Activated CD4-positive, alpha-beta T cell treated with anti-CD3 and anti-CD28 coated beads for 48 hours (primary cell): ENCODE results near the gene LPP.

ENCODE experiments used
- DNase-seq: peaks from one replicate; pipeline ENCODE4 v3.0.0-alpha.2; 2020

Gene LPP

DNA sequence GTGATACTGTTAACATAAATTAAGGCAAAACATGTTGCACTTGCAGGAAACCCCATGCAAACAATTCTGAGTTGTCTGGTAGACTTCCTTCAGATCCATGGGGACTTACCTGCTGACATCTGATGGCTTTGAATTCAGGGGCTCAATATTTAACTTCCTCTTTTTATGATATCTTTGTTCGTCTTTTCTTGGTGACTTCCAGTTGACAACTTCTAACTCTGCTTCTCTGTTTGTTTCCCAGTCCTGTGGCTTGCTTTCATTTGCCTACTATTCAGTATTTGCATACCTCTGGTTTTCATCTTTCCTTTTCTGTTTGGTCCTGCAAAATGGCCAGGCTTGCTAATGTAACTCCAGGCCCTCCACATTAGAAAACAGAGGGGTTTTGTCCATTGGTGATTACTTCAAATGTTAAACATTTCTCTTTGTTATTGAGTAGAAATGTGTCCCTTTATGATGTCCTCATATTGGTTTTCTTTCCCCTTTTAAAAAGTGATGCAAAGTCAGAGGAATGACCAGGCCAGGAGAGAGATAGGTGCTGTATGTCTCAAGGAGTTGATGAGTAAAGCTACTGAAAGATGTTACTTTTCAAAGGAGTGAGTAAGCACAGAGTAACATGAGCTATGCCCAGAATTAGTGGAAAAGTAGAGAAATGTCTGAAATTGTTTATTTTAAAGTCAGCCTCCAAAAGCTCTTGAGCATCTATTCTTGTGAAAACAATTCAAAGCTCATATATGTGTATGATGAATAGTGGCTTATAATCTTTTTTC lies 335.9 kb downstream of the LPP start:
- no peak for DNase-seq

DNA sequence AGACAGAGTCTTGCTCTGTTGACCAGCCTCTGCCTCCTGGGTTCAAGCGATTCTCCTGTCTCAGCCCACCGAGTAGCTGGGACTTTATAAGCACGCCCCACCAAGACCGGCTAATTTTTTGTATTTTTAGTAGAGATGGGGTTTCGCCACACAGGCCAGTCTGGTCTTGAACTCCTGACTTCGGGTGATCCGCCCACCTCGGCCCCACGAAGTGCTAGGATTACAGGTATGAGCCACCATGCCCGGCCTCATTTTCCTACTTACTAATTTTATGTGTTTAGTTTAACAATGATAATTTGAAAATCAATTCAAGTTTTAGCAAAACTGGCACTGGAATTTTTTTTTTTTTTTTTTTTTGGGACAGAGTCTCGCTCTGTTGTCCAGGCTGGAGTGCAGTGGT lies 336.5 kb downstream of the LPP start:
- no peak for DNase-seq

DNA sequence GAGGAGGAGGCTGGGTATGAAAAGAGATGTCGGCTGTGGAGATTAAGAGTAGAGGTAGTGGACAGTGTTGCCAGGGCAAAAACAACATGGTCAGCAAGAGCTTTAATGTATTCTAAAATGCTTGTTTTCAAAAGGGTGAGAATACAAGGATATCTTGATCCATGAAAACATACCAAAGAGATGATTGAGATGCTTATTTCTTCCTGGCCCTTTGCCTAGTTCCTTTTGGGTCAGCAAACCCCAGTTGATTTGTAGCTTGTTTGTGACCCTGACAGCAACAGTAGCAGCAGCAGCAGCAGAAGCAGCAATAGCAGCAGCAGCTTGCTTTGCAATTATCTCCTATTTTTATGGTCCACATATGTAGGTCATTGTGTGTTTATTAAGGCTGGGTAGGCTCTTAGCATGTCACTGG lies 337.3 kb downstream of the LPP start:
- no peak for DNase-seq

DNA sequence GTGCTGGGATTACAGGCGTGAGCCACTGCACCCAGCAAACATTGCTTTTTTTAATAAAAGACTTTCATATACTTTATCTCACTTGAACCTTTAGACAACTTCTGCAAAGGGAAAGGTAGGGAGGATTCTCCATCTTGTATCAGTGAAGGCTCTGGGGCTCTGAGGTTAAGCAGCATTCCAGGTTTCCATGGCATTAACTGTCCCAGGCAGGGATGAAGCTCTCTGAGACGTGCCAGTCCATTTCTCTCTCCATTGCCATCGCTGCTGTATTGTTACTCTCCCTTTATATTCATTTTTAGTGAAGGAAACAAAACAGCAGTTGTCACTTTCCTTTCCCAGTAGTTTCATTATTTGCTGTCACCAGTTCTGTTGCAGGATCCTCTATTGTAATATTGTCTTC lies 342.4 kb downstream of the LPP start:
- no peak for DNase-seq

DNA sequence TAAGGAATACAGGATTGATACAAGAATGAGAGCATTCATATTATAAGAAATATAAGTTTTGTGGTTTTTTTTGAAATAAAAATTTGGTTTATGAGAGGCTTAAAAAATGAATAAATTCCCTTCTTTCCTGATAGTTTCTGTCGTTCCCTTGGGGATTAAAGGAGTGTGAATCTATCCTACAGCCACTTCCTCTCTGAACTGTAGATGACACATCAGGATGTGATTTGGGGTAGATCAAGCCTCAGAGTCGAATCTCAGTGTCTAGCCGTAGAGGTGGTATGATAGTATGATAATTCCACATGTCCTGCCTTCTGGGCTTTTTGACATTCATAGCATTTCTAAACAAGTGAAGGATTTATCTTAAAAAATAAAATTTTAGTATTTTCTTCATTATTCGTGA lies 343.1 kb downstream of the LPP start:
- DNase-seq: no peak

DNA sequence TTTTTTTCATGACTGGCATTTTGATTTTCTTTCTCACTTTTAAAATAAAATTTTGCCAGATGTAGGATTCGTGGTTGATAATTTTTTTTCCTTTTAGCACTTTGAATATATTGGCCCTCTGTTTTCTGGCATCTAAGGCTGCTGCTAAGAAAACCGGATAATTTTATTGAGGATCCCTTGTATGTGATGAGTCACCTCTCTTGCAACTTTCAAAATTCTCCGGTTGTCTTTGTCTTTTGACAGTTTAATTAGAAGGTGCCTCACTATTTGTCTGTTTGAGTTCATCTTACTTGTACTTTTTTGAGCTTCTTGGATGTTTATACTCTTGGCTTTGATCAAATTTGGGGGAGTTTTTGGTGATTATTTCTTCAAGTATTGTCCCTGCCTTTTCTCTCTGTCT lies 349.7 kb downstream of the LPP start:
- no peak for DNase-seq

DNA sequence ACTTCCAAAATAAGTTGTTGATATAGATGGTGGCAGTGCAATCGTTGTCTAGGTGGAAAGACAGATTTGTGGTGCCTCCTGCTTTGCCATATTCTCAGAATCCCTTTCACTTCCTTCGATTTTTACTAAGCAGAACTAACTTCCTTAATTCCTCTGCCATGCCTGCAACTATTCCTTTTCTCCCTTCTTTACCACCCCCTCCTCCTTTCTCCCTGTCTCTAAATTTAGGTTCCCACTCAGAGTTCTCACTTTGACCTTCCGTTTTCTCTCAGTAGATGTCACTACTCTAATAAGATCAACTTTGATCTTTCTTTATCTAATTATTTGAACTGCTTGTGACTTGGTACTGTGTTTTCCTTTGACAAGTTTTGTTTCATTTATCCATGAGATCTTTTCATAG lies 351.2 kb downstream of the LPP start:
- no peak for DNase-seq

DNA sequence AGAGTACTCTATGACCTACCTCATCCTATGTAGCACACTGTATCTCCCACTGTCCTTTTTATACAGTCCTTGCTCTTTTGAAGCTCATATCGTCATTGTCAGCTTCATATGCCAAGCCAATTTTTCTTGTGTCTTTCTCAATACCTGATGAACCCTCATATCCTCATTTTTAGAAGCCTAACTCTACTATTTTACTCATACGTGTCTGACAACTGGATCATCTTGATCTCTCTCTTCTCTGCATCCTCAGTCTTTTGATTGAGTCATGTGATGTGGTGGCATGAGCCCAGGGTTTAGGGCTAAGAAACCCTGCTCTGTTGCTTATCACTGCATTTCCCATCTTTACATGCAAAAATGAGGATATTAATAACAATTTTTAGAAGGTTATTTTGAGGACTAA lies 352.0 kb downstream of the LPP start:
- DNase-seq: no peak

DNA sequence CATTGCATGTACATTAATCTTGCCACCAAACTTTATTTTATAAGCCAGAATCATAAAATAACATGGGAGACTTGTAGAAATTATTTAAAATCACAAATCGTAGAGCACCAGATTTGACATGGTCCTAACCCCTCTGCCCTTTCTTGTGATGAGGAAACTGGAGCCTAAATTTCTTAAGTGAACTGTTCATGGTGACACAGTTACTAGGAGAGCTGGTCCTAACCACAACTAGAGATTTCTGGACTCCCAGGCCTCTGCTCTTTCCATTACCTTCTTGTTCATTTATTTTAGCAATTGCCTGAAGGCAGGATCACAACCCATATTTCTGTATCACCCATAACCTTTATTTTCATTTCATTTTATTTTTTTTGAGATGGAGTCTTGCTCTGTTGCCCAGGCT lies 352.5 kb downstream of the LPP start:
- no peak for DNase-seq

DNA sequence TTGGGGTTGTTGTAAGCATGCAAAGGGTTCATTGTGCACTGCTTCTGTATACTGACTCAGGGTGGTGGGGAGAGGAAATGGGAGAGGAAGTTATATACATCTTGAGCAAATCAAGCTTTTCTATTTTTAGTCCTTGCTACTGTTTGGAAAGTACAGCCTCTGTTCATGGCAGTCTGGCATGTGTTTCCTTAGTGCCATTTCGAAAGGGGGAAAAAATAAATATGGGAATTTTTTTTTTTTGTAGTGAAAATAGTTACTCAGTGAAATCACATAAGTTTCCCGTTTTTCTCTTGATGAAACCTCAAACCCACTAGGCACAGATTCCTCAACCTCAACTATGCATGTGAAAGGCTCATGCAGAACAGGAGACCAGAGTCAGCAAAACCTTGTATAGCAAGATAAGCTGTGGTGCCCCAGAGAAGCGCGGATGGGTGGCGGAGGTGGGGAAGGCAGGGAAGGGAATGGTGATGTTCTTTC lies 353.3 kb downstream of the LPP start:
- no peak for DNase-seq

DNA sequence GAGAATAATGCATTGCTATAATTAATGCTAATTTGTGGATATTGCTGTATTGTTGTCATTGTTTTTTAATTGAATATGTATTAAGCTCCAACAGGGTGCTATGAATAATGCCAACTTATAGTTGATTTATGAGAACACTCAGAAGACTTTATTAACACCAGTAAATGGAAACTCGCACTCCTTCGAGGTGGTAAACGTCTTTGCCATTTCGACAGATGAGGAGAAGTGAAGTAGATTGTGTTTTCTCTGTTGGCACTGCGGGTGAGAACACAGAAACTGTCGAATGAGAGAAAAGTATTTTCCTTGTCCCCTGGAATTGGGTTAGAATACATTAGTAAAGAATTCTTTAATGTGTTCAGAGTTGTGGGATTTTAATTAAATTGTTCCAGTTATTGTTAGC lies 354.5 kb downstream of the LPP start:
- DNase-seq: no peak

DNA sequence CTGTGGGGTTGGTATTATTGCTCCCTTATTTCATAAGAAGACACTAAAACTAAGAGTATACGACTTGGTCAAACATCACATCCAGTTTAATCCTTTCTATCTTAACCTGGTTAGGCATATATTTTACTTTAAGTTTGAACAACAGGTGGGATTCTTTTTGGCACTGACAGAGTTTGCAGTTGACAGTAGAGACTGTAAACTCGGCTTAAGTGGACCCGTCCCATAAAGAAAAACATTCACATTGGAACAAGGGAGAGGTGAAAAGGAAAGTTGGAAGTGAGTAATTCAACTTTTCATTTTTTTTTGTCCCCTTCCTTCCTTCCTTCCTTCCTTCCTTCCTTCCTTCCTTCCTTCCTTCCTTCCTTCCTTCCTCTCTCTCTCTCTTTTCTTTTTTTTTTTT lies 355.4 kb downstream of the LPP start:
- no peak for DNase-seq

DNA sequence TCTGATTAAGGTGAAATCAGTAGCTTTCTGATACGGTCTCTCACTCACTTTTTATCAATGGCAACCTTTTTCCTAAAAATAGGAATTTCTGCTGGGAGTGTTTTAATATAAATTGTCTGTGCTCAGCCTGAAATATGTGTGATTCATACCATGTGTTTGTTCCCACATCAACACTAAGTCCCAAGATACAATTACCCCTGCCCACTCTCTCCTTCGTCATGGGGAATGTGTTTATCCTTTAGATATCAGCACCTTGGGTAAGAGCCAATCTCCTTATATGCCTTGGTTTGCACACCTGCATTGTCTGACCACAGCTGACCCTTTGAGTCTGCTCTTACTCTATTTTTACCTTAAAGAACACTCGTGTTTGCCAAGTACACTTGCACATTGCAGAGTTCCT lies 356.4 kb downstream of the LPP start:
- no peak for DNase-seq

DNA sequence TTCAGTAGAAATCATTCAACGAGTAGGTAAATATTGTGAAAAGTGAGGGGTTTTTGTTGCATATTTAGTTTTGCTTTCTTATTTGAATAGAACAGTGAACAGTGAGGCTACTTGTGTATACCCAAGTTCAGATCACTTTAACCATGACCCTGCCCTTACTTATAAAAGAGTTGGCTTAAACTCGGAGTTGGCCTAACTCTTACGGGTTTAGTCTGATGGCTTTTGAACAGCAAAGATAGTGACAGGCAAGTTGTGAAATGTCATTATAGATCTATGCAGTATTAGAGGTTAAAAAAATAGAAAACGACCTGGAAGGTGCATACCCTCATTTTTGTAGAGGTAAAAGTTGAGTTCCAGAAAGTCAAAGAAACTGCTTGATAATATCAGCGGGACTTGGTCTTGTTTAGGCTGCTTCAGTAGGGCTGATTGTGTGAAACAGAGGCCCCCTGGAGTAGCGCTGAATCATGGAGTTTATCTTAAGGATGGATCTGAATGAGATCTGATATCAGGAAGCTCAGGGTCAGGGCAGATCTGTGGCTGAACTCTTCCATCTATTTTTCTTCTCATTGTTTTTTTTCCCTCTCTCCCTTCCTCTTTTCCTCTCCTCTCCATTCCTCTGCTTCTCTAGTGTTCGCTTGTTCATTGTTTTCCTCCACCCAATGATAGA lies 359.8 kb downstream of the LPP start:
- no peak for DNase-seq

DNA sequence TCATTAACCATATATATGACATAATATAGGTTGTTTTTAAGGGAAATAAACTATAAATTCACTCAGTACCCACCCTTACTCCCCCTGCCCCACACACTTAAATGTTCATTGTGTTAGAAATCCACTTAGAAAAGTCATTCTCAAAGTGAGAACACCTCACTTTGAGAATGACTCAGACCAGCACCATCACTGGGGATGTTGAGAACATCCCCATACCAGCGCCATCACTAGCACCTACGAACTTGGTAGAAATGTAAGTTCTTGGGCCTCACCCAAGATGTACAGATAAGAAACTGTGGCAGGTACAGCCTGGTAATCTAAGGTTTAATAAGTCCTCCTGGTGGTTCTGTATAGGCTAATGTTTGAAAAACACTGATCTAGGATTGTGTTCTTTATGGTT lies 362.6 kb downstream of the LPP start:
- DNase-seq: peak; percentile 36

DNA sequence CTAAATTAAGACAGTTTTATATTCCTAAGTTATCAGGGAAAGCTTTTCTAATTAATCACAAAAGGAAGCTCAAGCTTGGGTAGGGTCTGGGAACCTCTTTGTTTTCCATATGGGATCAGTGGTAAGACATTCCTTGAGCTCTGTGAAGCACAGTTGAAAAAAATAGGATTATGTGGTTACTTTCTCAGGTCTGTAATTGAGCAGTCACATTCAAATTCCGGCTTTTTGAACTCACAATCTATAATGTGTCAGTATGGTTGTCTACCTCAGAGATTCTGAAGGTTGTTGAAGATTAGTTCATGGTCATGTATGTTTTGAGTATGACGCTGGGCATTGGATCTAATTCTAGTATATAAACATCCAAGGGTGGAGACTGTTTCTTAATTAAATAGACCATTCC lies 364.5 kb downstream of the LPP start:
- no peak for DNase-seq

DNA sequence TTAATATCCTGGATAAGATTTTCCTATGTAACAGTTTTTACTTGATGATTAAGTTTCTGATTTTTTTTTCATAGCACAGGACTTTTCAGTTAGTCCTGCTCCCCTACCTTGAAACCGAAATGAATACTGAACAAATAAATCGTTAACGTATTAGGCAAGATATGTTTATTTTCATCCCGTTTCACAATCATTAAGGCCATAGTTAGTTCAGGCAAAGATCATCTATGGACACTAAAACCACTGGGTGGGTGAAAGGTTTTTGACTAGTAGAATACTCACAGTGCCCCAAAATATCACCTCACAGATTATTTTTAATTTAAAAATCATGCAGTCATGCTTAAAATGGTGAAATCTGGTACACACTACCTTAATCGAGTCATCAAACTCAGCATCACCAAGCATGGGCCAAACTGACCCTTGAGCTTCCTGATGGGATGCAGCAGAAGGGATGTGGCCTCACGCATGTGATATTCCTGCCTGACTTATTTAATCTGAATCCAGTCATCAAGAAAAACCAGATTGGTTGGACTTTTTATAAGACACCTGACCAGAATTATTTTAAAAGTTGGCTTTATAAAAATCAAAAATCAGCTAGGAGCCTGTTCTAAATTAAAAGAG lies 365.0 kb downstream of the LPP start:
- no peak for DNase-seq

DNA sequence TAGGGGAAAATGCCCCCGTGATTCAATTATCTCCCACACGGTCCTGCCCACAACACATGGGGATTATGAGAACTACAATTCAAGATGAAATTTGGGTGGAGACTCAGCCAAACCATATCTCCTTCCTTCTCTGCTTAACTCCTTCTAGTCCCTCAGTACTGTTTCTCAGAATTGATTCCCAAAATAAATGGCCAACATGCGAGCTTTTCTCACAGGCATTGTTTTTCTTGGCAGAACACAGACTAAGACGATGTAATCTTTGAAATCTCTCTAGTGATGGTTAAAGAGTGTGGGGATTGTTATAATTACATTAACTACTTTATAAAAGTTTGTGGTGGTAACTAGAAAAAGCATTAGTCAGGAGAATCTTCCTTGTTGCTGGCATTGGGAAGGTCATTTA lies 366.5 kb downstream of the LPP start:
- no peak for DNase-seq

DNA sequence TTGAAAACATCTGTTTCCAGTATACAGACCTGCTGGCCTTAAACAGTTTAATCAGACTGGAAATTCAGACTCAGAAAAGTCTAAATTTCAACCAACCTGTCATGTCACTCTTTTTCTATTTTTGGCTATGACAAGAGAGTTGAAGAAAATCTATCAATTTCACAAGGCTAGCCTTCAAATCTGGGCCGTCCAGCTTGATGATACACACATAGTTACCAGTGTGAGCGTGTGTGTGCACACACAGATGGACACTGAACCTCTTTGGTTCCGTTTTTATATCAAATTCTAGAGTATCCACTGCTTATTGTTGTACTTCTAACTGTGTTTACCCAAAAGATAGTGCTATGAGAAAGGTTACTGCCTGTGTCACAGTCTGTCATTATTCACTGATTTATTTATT lies 368.2 kb downstream of the LPP start:
- no peak for DNase-seq

DNA sequence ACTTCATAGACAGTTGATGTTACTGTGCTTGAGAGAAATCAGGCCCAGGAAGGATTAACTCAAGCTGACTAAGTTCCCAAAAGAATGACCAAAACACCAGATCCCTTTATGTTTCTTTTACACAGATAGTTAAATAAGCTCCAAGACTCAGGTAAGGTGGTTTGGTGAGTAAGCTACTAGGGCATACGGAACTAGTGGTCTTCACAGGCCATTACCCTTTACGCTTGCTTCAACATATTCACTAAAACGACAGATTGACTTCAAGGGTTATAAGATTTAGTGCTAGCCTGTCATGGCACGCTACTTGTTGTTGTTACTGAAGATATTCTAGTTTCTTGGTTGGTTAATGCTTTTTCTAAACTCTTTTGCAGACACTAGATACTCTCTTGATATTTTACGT lies 369.3 kb downstream of the LPP start:
- DNase-seq: no peak

DNA sequence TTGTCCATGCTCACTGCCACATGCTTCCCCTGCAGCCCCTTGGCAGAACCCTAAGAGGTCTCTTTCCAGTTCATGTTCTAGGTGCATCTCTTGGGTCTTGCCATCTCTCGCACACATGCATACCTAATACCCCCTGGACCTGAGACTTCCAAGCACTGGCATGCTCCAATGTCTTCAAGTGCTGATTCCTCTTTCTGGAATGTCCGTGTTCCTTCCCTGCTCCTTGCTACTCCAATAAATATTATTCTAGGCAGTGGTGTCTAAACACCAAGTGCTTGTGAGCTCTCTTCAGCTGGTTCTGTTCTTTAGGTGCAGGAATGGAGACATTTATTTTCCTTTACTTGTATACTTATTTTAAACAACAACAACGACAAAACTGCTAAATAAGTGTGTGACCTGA lies 370.1 kb downstream of the LPP start:
- DNase-seq: no peak

DNA sequence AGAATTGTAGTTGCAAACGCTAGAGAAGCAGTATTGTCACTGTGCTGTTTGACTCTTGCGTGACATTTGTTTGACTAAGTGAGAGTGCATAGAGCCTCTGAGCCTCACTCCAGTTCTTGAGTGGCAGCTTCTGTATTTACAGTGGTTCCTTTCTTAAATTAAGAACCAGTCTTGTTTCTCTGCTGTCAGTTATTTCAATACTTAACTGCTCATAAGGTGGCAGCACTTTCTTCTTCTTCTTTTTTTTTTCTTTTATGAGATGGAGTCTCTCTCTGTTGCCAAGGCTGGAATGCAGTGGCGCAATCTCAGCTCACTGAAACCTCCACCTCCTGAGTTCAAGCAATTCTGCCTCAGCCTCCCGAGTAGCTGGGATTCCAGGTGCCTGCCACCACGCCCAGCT lies 372.1 kb downstream of the LPP start:
- DNase-seq: no peak

DNA sequence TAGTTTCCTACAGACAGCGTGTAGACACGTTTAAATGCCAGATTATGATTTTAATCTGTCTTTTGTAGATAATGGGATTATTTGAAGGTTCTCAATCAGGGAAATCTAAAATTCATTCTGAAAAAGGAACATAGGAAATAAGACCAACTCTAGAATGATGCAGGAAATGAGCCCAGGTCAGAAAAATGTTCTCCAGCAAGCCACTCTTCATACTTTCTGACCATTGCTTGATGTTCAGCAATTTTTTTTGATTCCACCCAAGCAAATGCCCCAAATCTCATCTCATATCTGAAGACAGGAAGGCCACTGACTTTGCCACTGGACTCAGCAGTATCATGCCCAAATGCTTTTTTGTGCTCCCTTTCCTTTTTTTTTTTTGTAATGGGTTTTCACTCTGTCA lies 373.4 kb downstream of the LPP start:
- no peak for DNase-seq

DNA sequence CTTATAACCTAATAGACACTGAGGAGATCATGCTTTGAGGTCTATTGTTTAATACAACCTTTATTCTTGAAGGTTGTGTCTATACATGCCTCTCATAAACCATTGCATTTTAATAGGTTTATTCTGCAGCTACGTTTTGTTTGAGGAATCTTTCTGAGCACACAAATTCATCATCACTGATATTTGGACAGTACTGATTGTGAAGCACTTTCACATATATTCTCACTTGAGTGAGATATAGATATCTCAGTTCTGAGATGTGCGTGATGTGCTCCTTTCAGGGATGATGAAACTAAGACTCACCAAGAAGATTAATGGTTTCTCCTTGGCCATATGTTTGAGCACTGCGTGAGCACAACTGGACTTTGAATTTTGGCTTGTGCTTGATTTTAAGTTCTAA lies 374.4 kb downstream of the LPP start:
- no peak for DNase-seq
